ENCODE data around the gene FGGY. TPM values are rescaled to one million over a fixed set of nuclear protein-coding genes. Genes with fewer than 3 reads are reported as not detected.

Gene FGGY
- total RNA-seq, 1 donor from 2014 or later: 31.2 TPM

- DNase-seq: no peak
- Histone ChIP-seq H3K27me3 (ENCODE audit: low read depth) (no peaks in the 10 kb centered on the region), H3K4me1 (no peaks in the 10 kb centered on the region), H3K9me3 (replicated peaks) (peaks cover 7% of the 10 kb centered on the region), H3K27ac (replicated peaks) (no peak overlapping the region), H3K4me3 (no peak overlapping the region), H3K36me3 (peaks cover 4% of the 10 kb centered on the region)
- intact Hi-C loops (cut with micrococcal nuclease): no loop called here
- TF ChIP-seq CTCF (IDR thresholded peaks at IDR 0.05; ENCODE audit: borderline replicate concordance): no peak
These were observed 81.9 kb downstream of the FGGY start for GRCh38 chr1:59378621-59379370.

- no peak for TF ChIP-seq CTCF (IDR thresholded peaks at IDR 0.05; ENCODE audit: borderline replicate concordance)
- Histone ChIP-seq H3K4me1 (no peaks in the 10 kb centered on the region), H3K27ac (replicated peaks) (no peak overlapping the region), H3K4me3 (no peak overlapping the region), H3K9me3 (replicated peaks) (peaks cover 7% of the 10 kb centered on the region), H3K36me3 (peaks cover 4% of the 10 kb centered on the region), H3K27me3 (ENCODE audit: low read depth) (no peaks in the 10 kb centered on the region)
- DNase-seq: no peak
- intact Hi-C loops (cut with micrococcal nuclease): no loop called here
These were observed 82.5 kb downstream of the FGGY start for GRCh38 chr1:59379371-59379728.

- intact Hi-C loops (cut with micrococcal nuclease): no loop called here
- no peak for TF ChIP-seq CTCF (IDR thresholded peaks at IDR 0.05; ENCODE audit: borderline replicate concordance)
- no peak overlapping the region for H3K27ac ChIP-seq (replicated peaks)
- H3K36me3 ChIP-seq: peaks cover 4% of the 10 kb centered on the region
- H3K9me3 ChIP-seq (replicated peaks): peaks cover 7% of the 10 kb centered on the region
- H3K4me1 ChIP-seq: no peaks in the 10 kb centered on the region
- H3K4me3 ChIP-seq: no peak overlapping the region
- DNase-seq: no peak
- no peaks in the 10 kb centered on the region for H3K27me3 ChIP-seq (ENCODE audit: low read depth)
These were observed 87.1 kb downstream of the FGGY start for GRCh38 chr1:59383963-59384362.

- Histone ChIP-seq H3K9me3 (replicated peaks) (peaks cover 7% of the 10 kb centered on the region), H3K36me3 (no peaks in the 10 kb centered on the region), H3K4me1 (no peaks in the 10 kb centered on the region), H3K27me3 (ENCODE audit: low read depth) (no peaks in the 10 kb centered on the region), H3K4me3 (no peak overlapping the region), H3K27ac (replicated peaks) (no peak overlapping the region)
- intact Hi-C loops (cut with micrococcal nuclease): no loop called here
- no peak for DNase-seq
- no peak for TF ChIP-seq CTCF (IDR thresholded peaks at IDR 0.05; ENCODE audit: borderline replicate concordance)
These were observed 87.5 kb downstream of the FGGY start for GRCh38 chr1:59384443-59384842.

- Histone ChIP-seq H3K4me3 (no peak overlapping the region), H3K36me3 (no peaks in the 10 kb centered on the region), H3K27me3 (ENCODE audit: low read depth) (no peaks in the 10 kb centered on the region), H3K4me1 (peaks cover 30% of the 10 kb centered on the region), H3K27ac (replicated peaks) (no peak overlapping the region), H3K9me3 (replicated peaks) (no peaks in the 10 kb centered on the region)
- no peak for TF ChIP-seq CTCF (IDR thresholded peaks at IDR 0.05; ENCODE audit: borderline replicate concordance)
- intact Hi-C loops (cut with micrococcal nuclease): no loop called here
- DNase-seq: no peak
These were observed 91.3 kb downstream of the FGGY start for GRCh38 chr1:59388191-59388590.

All from left ventricle myocardium inferior (tissue), 1 donor.